ENCODE results near the gene ZNF454. TPM values are rescaled to one million over a fixed set of nuclear protein-coding genes. Genes with fewer than 3 reads are reported as not detected.

The ZNF454 gene
- total RNA-seq, 1 experiment from 2014 or later = 0.61 TPM

GRCh38 chr5:178899289-178899688 lies 41.7 kb upstream of the ZNF454 start:
- DNase-seq (ENCODE audit: low read depth, low spot score) = no peak
- ChIA-PET POLR2A (no interaction called here), CTCF (no interaction called here), RAD21 (ENCODE audit: low non-redundant PET in 1 of 2, low total read pairs in 2 of 2, uncharacterized antibody in 2 of 2, unreplicated experiment in 2 of 2) (no interaction called here)
- Histone ChIP-seq H3K9me2 (ENCODE audit: insufficient read depth) (no peaks in the 10 kb centered on the region), H3K4me1 (ENCODE audit: control insufficient read depth in 1 of 2, insufficient read depth in 2 of 2, low read length in 2 of 2) (no peaks in the 10 kb centered on the region), H3K9ac (ENCODE audit: low read length) (no peak overlapping the region), H4K20me1 (ENCODE audit: insufficient read depth) (no peaks in the 10 kb centered on the region), H3K36me3 (ENCODE audit: control insufficient read depth in 1 of 2, insufficient read depth in 2 of 2, low read length in 2 of 2) (no peaks in the 10 kb centered on the region), H3K4me2 (ENCODE audit: low read length) (no peak overlapping the region), H3K27ac (ENCODE audit: low read depth, low read length) (no peak overlapping the region), H2AFZ (ENCODE audit: low read depth, low read length, poor library complexity, severe bottlenecking) (no peak overlapping the region), H3K9me3 (ENCODE audit: control insufficient read depth in 1 of 2, insufficient read depth in 1 of 2, low read depth in 1 of 2, low read length in 2 of 2) (peaks cover 3 to 4% of the 10 kb centered on the region in 2 experiments; a peak in 2 of 4 replicates), H3K4me3 (replicated peaks in 1 of 2; ENCODE audit: low read depth in 1 of 2, low read length in 2 of 2) (no peak overlapping the region), H3K79me2 (ENCODE audit: insufficient read depth, low read length) (no peaks in the 10 kb centered on the region), H3K27me3 (ENCODE audit: insufficient read depth, low read length) (no peaks in the 10 kb centered on the region)
- intact Hi-C loops (cut with micrococcal nuclease) = no loop called here
- ATAC-seq = no peak
- BruUV-seq (replicated peaks) = no TSS peak
- TF ChIP-seq YY1 (IDR thresholded peaks at IDR 0.05; ENCODE audit: extremely low read depth, insufficient replicate concordance, low read depth, low read length) (no peak), SIN3A (IDR thresholded peaks at IDR 0.05; ENCODE audit: low read depth) (no peak), POLR2A (IDR thresholded peaks at IDR 0.05; ENCODE audit: borderline replicate concordance, extremely low read depth, insufficient read depth, insufficient read length) (no peak), CEBPB (IDR thresholded peaks at IDR 0.05; ENCODE audit: low read depth) (no peak), POLR2AphosphoS5 (IDR thresholded peaks at IDR 0.05; ENCODE audit: low read depth, low read length) (no peak), EGR1 (IDR thresholded peaks at IDR 0.05; ENCODE audit: low read depth) (no peak), EZH2 (IDR thresholded peaks at IDR 0.05) (no peak), JUND (IDR thresholded peaks at IDR 0.05) (no peak), SRF (IDR thresholded peaks at IDR 0.05; ENCODE audit: low read depth) (no peak), RAD21 (IDR thresholded peaks at IDR 0.05; ENCODE audit: low read depth) (no peak), ZNF274 (IDR thresholded peaks at IDR 0.05; ENCODE audit: low read depth, low read length) (no peak), TCF7L2 (IDR thresholded peaks at IDR 0.05; ENCODE audit: borderline replicate concordance, extremely low read depth, insufficient read depth, insufficient read length) (no peak), CBX3 (IDR thresholded peaks at IDR 0.05; ENCODE audit: low read depth) (no peak), ZFX (IDR thresholded peaks at IDR 0.05) (no peak), EZH2phosphoT487 (IDR thresholded peaks at IDR 0.05; ENCODE audit: borderline replicate concordance) (no peak), ATF3 (IDR thresholded peaks at IDR 0.05) (no peak)
- TF ChIP-seq, protein P1, sequence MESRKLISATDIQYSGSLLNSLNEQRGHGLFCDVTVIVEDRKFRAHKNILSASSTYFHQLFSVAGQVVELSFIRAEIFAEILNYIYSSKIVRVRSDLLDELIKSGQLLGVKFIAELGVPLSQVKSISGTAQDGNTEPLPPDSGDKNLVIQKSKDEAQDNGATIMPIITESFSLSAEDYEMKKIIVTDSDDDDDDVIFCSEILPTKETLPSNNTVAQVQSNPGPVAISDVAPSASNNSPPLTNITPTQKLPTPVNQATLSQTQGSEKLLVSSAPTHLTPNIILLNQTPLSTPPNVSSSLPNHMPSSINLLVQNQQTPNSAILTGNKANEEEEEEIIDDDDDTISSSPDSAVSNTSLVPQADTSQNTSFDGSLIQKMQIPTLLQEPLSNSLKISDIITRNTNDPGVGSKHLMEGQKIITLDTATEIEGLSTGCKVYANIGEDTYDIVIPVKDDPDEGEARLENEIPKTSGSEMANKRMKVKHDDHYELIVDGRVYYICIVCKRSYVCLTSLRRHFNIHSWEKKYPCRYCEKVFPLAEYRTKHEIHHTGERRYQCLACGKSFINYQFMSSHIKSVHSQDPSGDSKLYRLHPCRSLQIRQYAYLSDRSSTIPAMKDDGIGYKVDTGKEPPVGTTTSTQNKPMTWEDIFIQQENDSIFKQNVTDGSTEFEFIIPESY (IDR thresholded peaks at IDR 0.05; ENCODE audit: extremely low read depth, insufficient replicate concordance, low read length) = no peak
- TF ChIP-seq, protein P2, sequence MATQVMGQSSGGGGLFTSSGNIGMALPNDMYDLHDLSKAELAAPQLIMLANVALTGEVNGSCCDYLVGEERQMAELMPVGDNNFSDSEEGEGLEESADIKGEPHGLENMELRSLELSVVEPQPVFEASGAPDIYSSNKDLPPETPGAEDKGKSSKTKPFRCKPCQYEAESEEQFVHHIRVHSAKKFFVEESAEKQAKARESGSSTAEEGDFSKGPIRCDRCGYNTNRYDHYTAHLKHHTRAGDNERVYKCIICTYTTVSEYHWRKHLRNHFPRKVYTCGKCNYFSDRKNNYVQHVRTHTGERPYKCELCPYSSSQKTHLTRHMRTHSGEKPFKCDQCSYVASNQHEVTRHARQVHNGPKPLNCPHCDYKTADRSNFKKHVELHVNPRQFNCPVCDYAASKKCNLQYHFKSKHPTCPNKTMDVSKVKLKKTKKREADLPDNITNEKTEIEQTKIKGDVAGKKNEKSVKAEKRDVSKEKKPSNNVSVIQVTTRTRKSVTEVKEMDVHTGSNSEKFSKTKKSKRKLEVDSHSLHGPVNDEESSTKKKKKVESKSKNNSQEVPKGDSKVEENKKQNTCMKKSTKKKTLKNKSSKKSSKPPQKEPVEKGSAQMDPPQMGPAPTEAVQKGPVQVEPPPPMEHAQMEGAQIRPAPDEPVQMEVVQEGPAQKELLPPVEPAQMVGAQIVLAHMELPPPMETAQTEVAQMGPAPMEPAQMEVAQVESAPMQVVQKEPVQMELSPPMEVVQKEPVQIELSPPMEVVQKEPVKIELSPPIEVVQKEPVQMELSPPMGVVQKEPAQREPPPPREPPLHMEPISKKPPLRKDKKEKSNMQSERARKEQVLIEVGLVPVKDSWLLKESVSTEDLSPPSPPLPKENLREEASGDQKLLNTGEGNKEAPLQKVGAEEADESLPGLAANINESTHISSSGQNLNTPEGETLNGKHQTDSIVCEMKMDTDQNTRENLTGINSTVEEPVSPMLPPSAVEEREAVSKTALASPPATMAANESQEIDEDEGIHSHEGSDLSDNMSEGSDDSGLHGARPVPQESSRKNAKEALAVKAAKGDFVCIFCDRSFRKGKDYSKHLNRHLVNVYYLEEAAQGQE (IDR thresholded peaks at IDR 0.05; ENCODE audit: low read depth) = no peak
- TF ChIP-seq, protein P3, sequence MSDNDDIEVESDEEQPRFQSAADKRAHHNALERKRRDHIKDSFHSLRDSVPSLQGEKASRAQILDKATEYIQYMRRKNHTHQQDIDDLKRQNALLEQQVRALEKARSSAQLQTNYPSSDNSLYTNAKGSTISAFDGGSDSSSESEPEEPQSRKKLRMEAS (IDR thresholded peaks at IDR 0.05) = no peak
- TF ChIP-seq, protein P4, sequence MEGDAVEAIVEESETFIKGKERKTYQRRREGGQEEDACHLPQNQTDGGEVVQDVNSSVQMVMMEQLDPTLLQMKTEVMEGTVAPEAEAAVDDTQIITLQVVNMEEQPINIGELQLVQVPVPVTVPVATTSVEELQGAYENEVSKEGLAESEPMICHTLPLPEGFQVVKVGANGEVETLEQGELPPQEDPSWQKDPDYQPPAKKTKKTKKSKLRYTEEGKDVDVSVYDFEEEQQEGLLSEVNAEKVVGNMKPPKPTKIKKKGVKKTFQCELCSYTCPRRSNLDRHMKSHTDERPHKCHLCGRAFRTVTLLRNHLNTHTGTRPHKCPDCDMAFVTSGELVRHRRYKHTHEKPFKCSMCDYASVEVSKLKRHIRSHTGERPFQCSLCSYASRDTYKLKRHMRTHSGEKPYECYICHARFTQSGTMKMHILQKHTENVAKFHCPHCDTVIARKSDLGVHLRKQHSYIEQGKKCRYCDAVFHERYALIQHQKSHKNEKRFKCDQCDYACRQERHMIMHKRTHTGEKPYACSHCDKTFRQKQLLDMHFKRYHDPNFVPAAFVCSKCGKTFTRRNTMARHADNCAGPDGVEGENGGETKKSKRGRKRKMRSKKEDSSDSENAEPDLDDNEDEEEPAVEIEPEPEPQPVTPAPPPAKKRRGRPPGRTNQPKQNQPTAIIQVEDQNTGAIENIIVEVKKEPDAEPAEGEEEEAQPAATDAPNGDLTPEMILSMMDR (IDR thresholded peaks at IDR 0.05 in 2 of 3, conservative IDR thresholded peaks at IDR 0.05 in 1 of 3; ENCODE audit: borderline replicate concordance in 1 of 3, insufficient read depth in 1 of 3, low read depth in 2 of 3, low read length in 2 of 3) = no peak
